Stomach (tissue), 19 donors: ENCODE data around the gene VCPKMT. TPM values are rescaled to one million over a fixed set of nuclear protein-coding genes. Genes with fewer than 3 reads are reported as not detected.

Source experiments
- DNase-seq, 2 donors: peaks; one replicate each; pipeline versions ENCODE4 v3.0.0 to v3.0.0-alpha.2; 2013 to 2019
- H3K27ac ChIP-seq, 5 donors: fragments of 200-600 bp in 4 of 5; sonication (generic) in 4 of 5; one replicate each; pipeline ENCODE4 v1.5.1; 2013 to 2019; ENCODE audit warnings: mild to moderate bottlenecking in 1 of 5, moderate library complexity in 1 of 5
- H3K27me3 ChIP-seq, 3 donors: fragments of 200-600 bp; sonication (generic); one replicate each; pipeline ENCODE4 v1.5.1; 2017 to 2019; ENCODE audit warnings: mixed run types in 1 of 3
- H3K36me3 ChIP-seq, 4 donors: fragments of 200-600 bp; sonication (generic); 1 replicate in 3 of 4; 2 replicates in 1 of 4; pipeline ENCODE4 v1.5.1; 2016 to 2019
- H3K4me1 ChIP-seq, 4 donors: fragments of 200-600 bp; sonication (generic); one replicate each; pipeline ENCODE4 v1.5.1; 2016 to 2019
- H3K4me3 ChIP-seq, 4 donors: fragments of 200-600 bp; sonication (generic) in 3 of 4; one replicate each; pipeline ENCODE4 v1.5.1; 2016 to 2019; ENCODE audit warnings: mild to moderate bottlenecking in 1 of 4
- H3K9me3 ChIP-seq, 4 donors: fragments of 200-600 bp; sonication (generic); one replicate each; pipeline ENCODE4 v1.5.1; 2016 to 2019
- CTCF ChIP-seq, 7 experiments: fragments of 450-650 bp in 4 of 7; fragments of 200-600 bp in 3 of 7; sonication (generic) in 3 of 7; IDR thresholded peaks; one replicate each; pipeline ENCODE4 v1.5.1; 2016 to 2019; ENCODE audit warnings: antibody characterized with exemption in 7 of 7, control low read depth in 2 of 7, mild to moderate bottlenecking in 1 of 7
- EP300 ChIP-seq: sonication (generic); formaldehyde crosslinking; IDR thresholded peaks from one replicate; pipeline ENCODE4 v1.6.1; 2017; ENCODE audit warnings: antibody characterized with exemption
- POLR2A ChIP-seq, 4 donors: fragments of 450-650 bp; IDR thresholded peaks; one replicate each; pipeline ENCODE4 v1.6.1; 2016; ENCODE audit warnings: antibody characterized with exemption in 4 of 4, control low read depth in 2 of 4, mild to moderate bottlenecking in 1 of 4, moderate library complexity in 1 of 4
- POLR2AphosphoS5 ChIP-seq, 3 donors: sonication (generic); formaldehyde crosslinking; IDR thresholded peaks; one replicate each; pipeline ENCODE4 v1.6.1; 2016; ENCODE audit warnings: antibody characterized with exemption in 3 of 3
- WGBS, 5 donors: extraction: QIAGEN DNeasy Blood & Tissue Kit in 3 of 5; methylation state at CpG; one replicate each; pipeline versions ENCODE4 v1.1.5 to v1.1.7; 2013 to 2018; 5-methylcytosine and 5-hydroxymethylcytosine counted together
- intact Hi-C: fragments of 100-400 bp; cut with DNase I; formaldehyde crosslinking; loops from one replicate; pipeline ENCODE4 v1.15.1; 2023; ENCODE audit warnings: low total_unique reads
- long read RNA-seq, 10 donors: transcript quantifications; one replicate each; lab custom pipeline, GENCODE V29; 2026
- polyA plus RNA-seq, 3 donors: library from polyadenylated mRNA; stranded (reverse); fragments of 200-250 nt; gene quantifications; one replicate each; pipeline ENCODE4 v1.2.3, GENCODE V29; 2013
- total RNA-seq, 5 donors: library from RNA; depleted of rRNA; stranded (reverse); fragments of >200 nt; gene quantifications; one replicate each; pipeline versions ENCODE4 v1.1.0 to v1.2.3, GENCODE V29; 2014 to 2016
- donor health status: healthy with polysubstance abuse.
- donor health status: Bipolar disorder and iron deficiency.
- donor health status: healthy.

VCPKMT gene
- total RNA-seq (10 to 100 TPM in 2 of 5 donors, 1 to 10 TPM in 2, not detected in 1; 1.3 to 11.6 (median 7.7) TPM), polyA plus RNA-seq (1 to 10 TPM; 4.5 to 9.8 (median 4.9) TPM)
- long read RNA-seq, donor 1, partial matches to known transcripts: 0 of 1 reads
- long read RNA-seq, donor 1, other reads (novel, unspliced or antisense): 0 of 1 reads
- long read RNA-seq, donor 2, partial matches to known transcripts: 0 of 1 reads
- long read RNA-seq, donor 2, other reads (novel, unspliced or antisense): 0 of 1 reads
- long read RNA-seq, donor 3, partial matches to known transcripts: 0 of 1 reads
- long read RNA-seq, donor 3, other reads (novel, unspliced or antisense): 0 of 1 reads
- long read RNA-seq, donor 4: 0 reads
- long read RNA-seq, donor 5, partial matches to known transcripts: 0 of 2 reads
- long read RNA-seq, donor 5, other reads (novel, unspliced or antisense): 0 of 2 reads
- long read RNA-seq, donor 6, partial matches to known transcripts: 6 of 9 reads
- long read RNA-seq, donor 6, other reads (novel, unspliced or antisense): 0 of 9 reads
- long read RNA-seq, donor 7, partial matches to known transcripts: 0 of 4 reads
- long read RNA-seq, donor 7, other reads (novel, unspliced or antisense): 0 of 4 reads
- long read RNA-seq, donor 8, partial matches to known transcripts: 0 of 4 reads
- long read RNA-seq, donor 8, other reads (novel, unspliced or antisense): 0 of 4 reads
- long read RNA-seq, donor 9, partial matches to known transcripts: 0 of 1 reads
- long read RNA-seq, donor 9, other reads (novel, unspliced or antisense): 0 of 1 reads
- long read RNA-seq, donor 10, partial matches to known transcripts: 0 of 1 reads
- long read RNA-seq, donor 10, other reads (novel, unspliced or antisense): 0 of 1 reads

GRCh38 chr14:50116181-50116956 lies at the start of gene VCPKMT:
VCPKMT (minus strand) TSS chr14:50116572; CDS start chr14:50116552, 20 bp downstream.
- intact Hi-C loops: no loop called here
- whole genome bisulfite sequencing, 5 donors: 0 to 1% (median 0%) methylated on average over 34 to 63 of the region's 63 CpGs
- no peaks in the 10 kb centered on the region for H3K27me3 ChIP-seq
- peak; percentile 97 to 99 for DNase-seq
- peak within 1 kb of the TSS; percentile 67 to 94 (median 82) for H3K4me3 ChIP-seq
- peaks cover 19 to 61% (median 47%) of the 10 kb centered on the region in 4 donors for H3K36me3 ChIP-seq
- H3K4me1 ChIP-seq: peaks cover 21 to 47% (median 33%) of the 10 kb centered on the region in 4 donors
- TF ChIP-seq POLR2A (IDR thresholded peaks at IDR 0.05) (peak in 2 of 4 donors; percentile 38 to 78), EP300 (no peak), CTCF (IDR thresholded peaks at IDR 0.05) (no peak), POLR2AphosphoS5 (IDR thresholded peaks at IDR 0.05) (peak; percentile 95 to 98 (median 96))
- no peaks in the 10 kb centered on the region for H3K9me3 ChIP-seq
- H3K27ac ChIP-seq: peak within 1 kb of the TSS; percentile 88 to 96 (median 94)

DNA sequence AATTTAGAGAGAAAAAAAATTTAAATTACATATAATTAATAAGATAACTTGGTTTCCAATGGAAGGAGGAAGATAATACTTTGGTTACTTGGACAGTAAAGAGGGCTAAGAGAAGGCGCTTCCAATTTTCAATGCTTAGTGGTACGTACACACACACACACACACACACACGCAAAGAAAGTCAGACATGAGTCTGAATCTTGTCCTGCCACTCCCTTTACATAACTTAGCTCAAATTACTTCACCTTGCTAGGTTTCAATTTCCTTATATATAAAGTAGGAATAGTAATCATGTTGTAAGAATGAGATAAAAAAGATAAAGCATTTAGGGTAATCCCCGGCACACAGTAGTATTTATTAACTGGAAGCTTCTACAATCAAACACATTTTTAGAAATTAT lies 39.7 kb upstream of the VCPKMT start:
- H3K27ac ChIP-seq: no peak overlapping the region
- intact Hi-C loops: no loop called here
- H3K9me3 ChIP-seq: no peaks in the 10 kb centered on the region
- TF ChIP-seq POLR2A (IDR thresholded peaks at IDR 0.05): no peak
- TF ChIP-seq CTCF (IDR thresholded peaks at IDR 0.05): no peak
- no peak for TF ChIP-seq POLR2AphosphoS5 (IDR thresholded peaks at IDR 0.05)
- TF ChIP-seq EP300: no peak
- no peak overlapping the region for H3K4me3 ChIP-seq
- no peaks in the 10 kb centered on the region for H3K27me3 ChIP-seq
- 75 to 90% (median 81%) methylated on average over 4 of the region's 4 CpGs for WGBS, 5 donors
- peaks cover 18 to 92% (median 72%) of the 10 kb centered on the region in 4 donors for H3K36me3 ChIP-seq
- no peak for DNase-seq
- no peaks in the 10 kb centered on the region for H3K4me1 ChIP-seq

GRCh38 chr14:50148799-50149198 lies 32.4 kb upstream of the VCPKMT start:
- WGBS, 5 donors: 88 to 93% (median 92%) methylated on average over 4 of the region's 4 CpGs
- DNase-seq: no peak
- Histone ChIP-seq H3K4me1 (peaks cover 0 to 11% (median 2%) of the 10 kb centered on the region in 4 donors), H3K4me3 (no peak overlapping the region), H3K27me3 (no peaks in the 10 kb centered on the region), H3K9me3 (no peaks in the 10 kb centered on the region), H3K36me3 (peaks cover 3 to 96% (median 75%) of the 10 kb centered on the region in 4 donors), H3K27ac (no peak overlapping the region)
- no peak for TF ChIP-seq CTCF (IDR thresholded peaks at IDR 0.05)
- TF ChIP-seq EP300: no peak
- TF ChIP-seq POLR2A (IDR thresholded peaks at IDR 0.05): no peak
- TF ChIP-seq POLR2AphosphoS5 (IDR thresholded peaks at IDR 0.05): no peak
- intact Hi-C loops: no loop called here
